Measurements from ENCODE around the gene MAP2.
"Not testable (repeated sequence)": the region's sequence is repeated elsewhere in the genome, so short reads cannot be mapped to it uniquely, and the experiment has no call there.

The MAP2 gene

DNA sequence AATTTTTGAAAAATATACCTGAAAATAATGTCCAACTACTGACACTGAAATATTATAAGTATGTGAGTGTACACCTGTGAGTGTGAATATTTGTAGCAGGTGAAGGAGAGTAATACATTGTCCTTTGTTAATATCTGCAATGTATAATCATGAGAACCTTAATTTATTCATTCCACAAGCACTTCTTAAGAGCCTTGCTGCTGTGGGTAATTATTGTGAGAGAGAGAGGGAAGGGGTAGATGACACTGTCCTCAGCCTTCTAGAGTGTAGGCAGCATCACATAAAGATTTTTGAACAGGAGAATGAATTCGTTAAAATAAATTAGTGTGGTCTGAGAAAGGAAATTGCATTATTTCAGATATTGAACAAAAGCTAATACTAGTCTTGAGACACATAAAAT, 157.2 kb downstream of the MAP2 start:
- in situ Hi-C loops (cut with MboI; ENCODE audit: low sequenced_read_pairs) = no loop called here

DNA sequence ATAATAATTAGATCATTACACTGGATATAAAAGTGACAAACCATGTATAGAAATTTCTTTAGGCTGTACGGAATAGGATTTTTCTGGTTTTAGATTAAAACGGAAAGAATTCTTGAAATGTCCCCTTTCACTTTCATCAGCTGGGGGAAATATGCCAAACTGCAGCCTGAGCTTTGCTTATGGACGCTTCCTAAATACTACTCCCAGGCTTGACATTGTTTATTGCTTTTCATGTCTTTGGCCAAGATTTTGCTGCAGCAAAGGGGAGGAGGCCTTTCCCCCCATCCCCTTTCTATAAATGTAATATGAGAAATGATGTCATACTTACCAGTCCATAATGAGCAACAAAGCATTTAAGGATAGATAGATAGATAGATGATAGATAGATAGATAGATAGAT, 158.4 kb downstream of the MAP2 start:
- in situ Hi-C loops (cut with MboI; ENCODE audit: low sequenced_read_pairs) = no loop called here

DNA sequence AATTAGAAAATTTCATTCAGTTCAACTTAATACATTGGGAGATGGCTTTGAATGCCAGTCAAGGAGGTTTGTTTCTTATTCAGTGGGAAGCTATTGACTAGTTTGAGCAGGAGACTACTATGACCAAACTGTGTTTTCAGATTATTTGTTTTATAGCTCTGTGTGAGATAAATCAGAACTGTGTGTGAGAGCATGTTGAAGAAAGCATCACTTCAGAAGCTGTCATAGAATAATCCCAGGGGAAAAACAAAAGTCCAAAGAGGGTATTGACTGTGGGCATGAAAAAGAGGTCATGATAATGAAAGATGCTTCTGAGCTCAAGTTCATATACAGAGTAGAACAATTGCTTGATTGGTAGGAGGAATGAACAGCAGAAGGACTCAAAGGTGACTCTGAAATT, 160.6 kb downstream of the MAP2 start:
- in situ Hi-C loops (cut with MboI; ENCODE audit: low sequenced_read_pairs) = no loop called here

DNA sequence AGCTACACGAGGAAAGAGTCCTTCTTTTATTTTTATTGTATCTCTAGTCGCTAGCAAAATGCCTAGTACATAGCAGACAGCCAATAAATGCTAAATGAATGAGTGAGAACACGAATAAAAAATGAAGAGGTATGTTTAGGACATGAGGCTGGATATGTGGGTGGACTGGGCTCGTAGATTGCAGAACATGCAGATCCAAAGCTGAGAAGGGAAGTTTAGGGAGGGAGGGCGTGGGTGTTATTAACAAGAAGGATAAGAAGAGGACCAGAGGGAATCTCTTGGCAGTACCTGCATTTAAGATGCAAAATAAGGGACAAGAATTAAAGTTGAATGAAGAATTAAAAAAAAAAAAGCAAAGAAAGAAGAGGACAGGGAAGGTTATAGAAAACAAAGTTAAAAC, 161.1 kb downstream of the MAP2 start:
- in situ Hi-C loops (cut with MboI; ENCODE audit: low sequenced_read_pairs) = no loop called here

DNA sequence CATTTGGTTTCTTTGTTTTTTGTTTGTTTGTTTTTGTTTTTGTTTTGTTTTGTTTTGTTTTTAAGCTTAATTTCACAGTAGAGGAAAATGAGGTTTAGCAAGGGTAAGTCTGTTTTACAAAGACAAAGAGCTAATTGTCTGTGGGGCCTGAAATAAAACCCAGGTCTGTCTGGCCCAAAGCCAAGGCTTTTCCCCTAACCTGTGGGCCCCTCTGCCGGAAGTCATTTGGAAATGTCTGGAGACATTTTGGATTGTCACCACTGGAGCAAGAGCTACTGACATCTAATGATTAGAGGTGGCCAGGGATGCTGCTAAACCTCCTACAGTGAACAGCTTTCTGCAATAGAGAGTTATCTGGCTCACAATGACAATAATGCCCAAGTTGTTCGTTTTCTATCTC, 167.2 kb downstream of the MAP2 start:
- in situ Hi-C loops (cut with MboI; ENCODE audit: low sequenced_read_pairs) = no loop called here

DNA sequence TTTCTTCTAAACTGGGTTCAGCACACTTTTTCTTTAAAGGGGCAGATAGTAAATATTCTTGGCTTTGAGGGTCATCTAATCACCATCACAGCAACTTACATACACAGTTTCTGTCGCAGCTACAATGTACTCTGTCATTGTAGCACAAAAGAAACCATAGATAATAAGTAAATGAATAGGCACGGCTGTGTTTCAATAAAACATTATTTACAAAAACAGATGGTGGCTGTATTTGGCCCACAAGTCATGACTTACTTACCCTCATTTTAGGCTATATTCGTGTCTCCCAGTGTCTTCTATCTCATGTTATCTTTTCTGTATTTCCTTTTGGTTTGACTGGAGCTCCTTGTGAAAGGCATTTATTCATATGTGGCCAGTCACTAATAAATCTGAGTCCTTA, 168.3 kb downstream of the MAP2 start:
- in situ Hi-C loops (cut with MboI; ENCODE audit: low sequenced_read_pairs) = no loop called here

DNA sequence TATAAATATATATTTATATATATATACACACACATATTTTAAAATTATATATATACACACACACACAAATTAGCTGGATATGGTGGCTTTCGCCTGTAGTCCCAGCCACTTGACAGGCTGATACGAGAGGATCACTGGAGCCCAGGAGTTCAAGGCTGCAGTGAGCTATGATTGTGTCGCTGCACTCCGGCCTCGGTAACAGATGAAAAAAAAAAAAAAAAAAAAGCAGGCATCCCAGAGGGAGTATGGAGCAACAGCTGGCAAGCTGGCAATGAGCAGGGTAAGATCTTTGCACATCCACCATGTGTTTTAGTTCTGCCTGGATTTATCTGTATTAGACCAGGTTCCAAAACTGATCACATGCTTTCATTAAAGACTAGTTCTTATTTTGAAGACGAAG, 170.1 kb downstream of the MAP2 start:
- in situ Hi-C loops (cut with MboI; ENCODE audit: low sequenced_read_pairs) = no loop called here

DNA sequence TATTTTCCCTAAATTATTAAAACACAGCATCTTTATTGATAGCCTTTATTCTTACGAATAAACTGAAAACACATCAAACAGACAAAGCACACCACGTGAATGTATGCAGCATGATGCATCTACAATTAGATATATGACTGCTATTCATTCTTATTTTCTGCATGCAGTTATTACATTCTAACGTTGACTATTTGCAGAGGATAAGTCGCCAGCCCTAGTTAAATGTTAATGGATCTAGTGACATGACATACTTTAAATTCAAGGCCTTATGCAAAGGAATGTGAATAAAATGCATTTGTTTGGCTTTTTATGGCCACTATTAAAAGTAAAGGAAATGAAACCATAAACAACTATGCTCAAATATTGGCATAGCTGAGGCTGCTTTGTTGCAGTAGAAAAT, 172.4 kb downstream of the MAP2 start:
- in situ Hi-C loops (cut with MboI; ENCODE audit: low sequenced_read_pairs) = no loop called here

DNA sequence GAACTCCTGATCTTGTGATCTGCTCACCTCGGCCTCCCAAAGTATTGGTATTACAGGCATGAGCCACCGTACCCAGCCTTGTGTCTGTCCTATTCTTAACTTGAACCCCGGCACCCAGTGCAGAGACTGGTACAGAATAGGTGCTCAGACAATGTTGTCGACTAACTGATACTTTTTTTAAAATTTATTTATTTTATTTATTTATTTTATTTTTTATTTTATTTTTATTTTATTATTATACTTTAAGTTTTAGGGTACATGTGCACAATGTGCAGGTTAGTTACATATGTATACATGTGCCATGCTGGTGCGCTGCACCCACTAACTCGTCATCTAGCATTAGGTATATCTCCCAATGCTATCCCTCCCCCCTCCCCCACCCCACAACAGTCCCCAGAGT, 174.4 kb downstream of the MAP2 start:
- in situ Hi-C loops (cut with MboI; ENCODE audit: low sequenced_read_pairs) = not testable (repeated sequence)

DNA sequence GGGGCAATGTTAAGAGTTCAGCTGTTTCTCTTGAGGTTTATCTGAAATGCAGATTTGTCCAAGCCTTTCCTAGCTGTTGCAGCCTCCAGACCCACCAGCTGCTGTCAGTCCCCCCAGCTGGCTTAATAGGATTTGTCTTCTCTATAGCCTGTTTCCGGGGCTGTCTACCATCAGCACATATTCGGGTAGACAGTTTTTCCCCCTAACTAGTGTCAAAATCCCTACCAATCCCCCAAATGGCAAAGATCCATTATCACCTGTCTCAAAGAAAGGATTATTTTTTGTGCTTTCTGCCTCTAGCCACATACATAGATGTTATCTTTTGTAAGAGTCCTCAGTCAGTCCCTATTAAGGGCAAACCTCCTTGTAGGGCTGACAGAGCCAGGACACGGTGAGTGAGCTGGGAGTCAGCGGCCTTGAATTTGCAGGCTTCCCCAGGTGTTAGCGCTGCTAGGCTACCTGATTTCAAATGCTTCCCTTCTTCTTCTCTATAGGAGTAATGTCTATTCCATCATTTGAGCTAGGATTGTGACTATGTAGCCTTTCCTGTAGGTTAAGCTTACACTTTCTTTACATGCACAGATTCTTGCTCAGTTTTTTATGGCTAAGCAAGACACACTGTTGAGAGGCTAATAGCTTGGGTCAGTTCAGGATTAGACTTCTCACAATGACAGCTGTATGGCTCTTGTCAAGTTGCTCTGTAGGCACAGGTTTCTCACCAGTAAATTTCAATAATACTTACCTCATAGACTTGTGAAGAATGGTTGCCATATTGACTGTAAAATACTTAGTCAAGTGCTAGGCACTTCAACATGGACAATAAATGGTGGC, 176.7 kb downstream of the MAP2 start:
- in situ Hi-C loops (cut with MboI; ENCODE audit: low sequenced_read_pairs) = no loop called here

DNA sequence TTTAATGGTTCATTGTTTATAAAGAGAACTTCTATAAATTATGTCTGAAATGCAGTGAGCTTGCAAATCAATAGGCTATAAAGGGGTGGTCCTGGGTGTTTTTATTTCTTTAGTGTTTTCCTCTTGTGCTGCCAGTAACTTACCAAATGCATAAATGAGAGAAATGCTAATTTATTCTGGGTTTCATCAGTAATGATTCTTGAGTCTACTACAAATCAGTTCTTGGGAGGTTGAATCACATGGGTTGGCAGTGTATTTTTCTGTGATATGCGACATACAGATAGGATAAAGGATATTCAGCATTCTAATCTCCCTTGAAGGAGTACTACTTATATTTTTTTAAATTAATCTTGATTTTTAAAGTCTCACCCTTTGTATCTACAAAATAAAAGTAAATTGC, 177.7 kb downstream of the MAP2 start:
- in situ Hi-C loops (cut with MboI; ENCODE audit: low sequenced_read_pairs) = no loop called here

DNA sequence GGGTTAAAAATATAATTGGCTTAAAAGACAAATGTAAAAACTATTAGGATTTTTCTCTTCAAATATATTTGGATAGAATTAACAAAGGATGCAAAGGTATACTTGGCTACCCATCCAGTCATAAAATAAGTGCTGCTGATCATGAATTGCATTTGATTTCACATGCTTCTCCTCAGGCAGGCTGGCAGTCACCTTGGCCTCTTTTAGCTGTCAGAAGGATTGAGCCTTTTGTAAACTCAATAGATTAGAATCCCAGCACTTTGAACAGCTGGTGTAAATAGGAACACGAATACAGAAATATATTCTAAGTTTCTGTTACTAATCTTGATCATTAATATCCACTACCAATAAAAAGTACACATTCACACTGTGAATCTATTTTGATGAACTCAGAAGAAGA, 178.4 kb downstream of the MAP2 start:
- in situ Hi-C loops (cut with MboI; ENCODE audit: low sequenced_read_pairs) = no loop called here

DNA sequence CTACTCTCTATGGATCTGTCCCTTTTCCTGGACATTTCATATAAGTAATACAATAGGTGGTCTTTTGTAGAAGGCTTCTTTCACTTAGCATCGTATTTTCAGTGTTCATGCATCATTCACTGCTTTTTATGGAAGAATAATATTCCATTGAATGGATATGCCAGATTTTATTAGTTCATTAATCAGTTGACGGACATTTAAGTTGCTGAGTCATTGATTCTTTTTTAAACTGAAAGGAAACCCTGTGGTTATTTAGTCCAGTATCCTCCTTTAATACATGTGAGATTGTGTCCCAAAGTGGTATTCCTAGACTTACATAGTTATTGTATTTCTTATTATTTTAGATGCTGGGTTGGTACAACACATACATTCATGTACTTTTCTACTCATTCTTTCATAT, 185.7 kb downstream of the MAP2 start:
- in situ Hi-C loops (cut with MboI; ENCODE audit: low sequenced_read_pairs) = no loop called here

DNA sequence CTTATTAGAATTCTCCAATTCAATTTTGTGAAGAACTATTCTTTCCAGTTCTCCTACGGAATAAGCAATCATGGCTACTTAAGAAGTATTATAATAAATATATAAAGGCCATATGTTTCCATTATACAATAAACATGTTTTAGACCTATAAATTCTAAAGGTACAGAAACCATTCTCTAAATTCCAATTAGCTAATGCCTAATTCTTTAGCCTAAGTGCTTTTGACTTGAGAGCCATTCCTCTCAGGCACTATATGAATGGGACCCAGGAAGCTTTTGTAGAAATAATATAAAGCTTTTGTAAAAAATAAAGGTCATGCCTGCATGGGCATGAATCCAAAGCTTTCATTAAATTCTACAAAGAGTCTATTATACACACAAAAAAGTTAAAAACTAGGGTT, 186.8 kb downstream of the MAP2 start:
- in situ Hi-C loops (cut with MboI; ENCODE audit: low sequenced_read_pairs) = no loop called here

DNA sequence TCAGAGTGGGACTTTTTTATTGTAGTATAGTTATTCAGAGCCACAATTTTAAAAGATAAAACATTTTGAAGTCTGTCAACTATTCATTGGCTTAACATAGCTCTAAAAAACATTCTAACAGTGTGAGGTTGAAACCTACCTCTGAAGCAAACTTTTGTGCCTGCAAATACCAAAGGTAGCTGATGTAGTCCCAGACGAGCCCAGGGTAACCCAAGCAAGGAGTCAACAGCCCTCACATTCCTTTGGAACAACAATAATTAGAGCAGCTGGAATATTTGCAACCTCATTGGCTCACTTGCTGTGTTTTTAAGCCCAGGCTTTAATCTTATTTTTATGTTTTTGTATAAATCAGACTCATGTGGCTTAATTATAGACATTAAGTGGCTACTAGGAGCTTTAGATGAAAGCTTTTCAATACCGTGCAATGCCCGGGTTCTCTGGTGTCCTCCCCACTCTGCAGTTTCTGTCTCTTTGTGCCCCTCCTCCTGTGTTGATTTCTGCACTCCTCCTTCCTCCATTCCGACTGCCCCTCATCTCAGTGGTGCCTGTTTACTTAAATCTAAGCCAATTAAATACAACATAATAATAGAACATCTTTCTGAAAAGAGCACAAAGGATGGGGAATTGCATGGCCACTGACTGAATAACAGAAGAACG, 189.9 kb downstream of the MAP2 start:
- in situ Hi-C loops (cut with MboI; ENCODE audit: low sequenced_read_pairs) = no loop called here

DNA sequence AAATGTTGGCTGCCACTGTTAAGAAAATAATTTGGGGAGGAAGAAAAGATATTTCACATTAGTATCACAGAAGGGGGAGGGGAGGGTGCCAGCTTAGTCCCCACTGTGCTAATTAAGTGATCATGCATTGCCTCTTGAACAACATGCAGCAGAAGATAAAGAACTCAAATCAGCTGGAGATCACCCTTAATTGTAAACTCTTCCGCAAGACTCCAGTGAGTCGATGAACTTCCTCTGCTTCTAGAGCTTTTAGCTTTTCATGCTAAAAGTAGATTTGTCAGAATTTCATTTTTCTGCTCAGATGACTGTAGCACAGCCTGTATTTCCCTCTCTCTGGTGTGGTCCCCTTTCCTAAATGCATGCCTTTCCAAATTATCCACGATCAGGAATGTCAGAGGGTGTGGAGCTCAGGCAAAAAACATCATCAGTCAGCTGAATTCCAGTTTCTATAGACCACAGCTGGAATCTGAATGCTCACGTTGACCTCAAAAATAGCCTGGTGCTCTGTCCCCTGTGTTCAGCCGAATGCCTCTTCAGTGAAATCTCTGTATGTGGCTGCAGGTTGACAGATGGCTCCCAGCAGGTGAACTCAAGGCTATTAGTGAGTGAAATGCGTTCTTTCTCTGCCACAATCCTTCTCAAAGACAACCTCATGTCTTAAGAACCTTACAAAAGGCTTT, 191.0 kb downstream of the MAP2 start:
- in situ Hi-C loops (cut with MboI; ENCODE audit: low sequenced_read_pairs) = no loop called here

DNA sequence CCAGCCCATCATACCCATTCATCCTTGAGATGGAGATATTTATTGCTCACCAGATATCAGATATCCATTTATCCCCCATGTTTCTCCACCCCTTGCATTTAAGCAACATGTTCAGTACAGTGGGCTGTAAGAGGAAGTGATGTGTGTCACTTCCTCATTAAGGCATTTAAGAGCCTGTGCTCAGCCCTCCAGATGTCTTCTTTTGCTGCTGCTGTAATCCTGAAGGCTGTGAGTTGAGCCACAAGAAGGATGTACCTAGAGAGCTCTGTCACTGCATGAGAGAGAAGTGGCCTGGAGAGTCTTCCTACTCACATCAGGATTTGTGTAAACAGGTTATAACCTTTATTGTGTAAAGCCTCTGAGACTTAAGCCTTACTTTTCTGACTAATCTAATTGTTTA, 195.9 kb downstream of the MAP2 start:
- in situ Hi-C loops (cut with MboI; ENCODE audit: low sequenced_read_pairs) = no loop called here

DNA sequence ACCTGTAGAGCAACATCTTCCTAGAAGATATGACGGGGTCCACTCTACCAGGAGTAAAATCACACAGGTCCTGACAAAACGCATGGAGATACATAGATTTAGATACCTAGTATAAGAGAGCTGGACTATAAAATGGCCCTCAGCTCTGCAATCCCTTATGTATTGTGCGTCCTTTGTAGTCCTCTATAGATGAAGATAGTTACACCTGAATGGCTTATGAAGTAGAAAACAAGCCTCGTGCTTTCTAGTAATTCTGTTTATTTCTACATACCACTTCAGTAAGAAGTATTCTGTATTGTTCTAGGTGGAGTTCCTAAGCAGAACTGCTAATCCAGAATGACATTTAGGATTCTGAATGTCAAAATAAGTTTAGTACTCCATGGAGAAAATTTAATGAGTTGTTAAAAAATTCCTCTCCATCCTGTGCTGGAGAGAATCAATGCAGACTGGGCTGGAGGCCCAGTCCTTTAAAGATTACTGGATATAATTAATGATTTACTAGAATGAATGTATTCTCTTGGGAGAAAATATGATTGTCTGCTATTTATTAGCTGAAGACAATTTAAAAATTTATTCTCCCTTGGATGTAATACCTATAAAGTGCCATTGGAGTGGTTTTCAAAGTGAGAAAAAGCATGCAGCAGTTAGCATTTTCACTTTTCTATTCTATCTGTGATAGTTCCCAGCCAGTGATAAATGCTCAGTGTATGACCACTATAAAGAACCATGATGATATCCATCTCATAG, 200.5 kb downstream of the MAP2 start:
- in situ Hi-C loops (cut with MboI; ENCODE audit: low sequenced_read_pairs) = no loop called here

DNA sequence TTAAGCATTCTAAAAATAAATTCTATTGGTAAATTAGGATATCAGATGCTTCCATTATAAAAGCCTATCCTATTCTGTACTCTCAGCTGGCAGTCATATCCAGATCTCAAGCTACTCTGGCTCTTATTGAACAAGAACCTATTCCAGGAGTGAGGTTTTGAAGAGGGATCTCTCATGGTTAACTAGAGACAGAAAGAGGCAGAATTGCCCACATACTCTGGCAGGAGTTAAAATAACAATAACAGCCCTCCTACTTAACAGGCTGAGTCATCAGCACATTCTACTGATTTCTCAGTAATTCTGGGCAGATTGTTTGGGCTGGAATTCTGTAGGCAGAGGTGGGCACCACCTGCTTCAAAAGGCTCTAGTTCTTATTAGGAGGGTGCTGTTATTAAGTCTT, 205.8 kb downstream of the MAP2 start:
- in situ Hi-C loops (cut with MboI; ENCODE audit: low sequenced_read_pairs) = no loop called here

DNA sequence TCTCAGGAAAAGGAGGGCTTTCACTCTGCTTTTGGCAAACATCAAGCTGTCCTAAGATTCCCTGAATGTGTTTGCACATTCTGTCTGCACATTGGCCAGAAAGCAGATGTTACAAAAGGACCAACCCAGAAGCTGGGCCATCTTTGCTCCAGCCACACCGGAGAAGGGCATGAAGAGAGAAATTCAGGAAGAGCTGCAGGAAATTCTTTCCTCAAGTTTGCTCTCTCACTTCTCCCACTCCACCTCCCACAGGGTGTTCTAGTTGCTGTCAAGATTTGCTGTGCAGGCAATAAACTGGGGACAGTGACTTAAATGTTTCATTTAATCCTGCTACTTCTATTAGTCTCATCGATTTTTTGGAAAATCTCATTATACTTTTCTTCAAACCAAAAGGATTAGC, 210.1 kb downstream of the MAP2 start:
- in situ Hi-C loops (cut with MboI; ENCODE audit: low sequenced_read_pairs) = no loop called here

DNA sequence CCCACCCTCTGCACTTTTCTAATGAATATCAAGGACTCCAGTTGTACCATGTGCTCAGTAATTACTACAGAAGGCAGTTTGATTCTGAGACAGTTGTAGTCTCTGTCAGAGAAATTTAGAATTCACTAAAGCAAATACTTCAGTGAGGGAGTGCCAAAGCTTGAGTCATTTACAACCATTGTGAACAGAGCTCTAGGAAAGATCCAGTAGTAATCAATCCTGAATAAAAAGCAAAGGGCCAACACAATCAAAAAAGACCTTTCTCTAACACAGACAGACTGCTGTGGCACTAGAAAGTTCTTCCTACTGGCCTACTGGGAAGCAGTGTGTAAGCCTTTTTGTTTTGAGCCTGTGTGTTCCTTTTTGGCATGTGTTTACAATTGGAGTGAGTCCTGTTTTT, 212.2 kb downstream of the MAP2 start:
- in situ Hi-C loops (cut with MboI; ENCODE audit: low sequenced_read_pairs) = no loop called here
